Thyroid gland (tissue), 4 donors: Measurements from ENCODE around the gene BOD1L2.

Source experiments
- CTCF ChIP-seq, 6 experiments: fragments of 200-600 bp in 3 of 6; fragments of 450-650 bp in 3 of 6; sonication (generic) in 3 of 6; IDR thresholded peaks; one replicate each; pipeline ENCODE4 v1.5.1; 2016 to 2019; ENCODE audit warnings: antibody characterized with exemption in 6 of 6, mild to moderate bottlenecking in 2 of 6, inconsistent platforms in 1 of 6, moderate library complexity in 1 of 6
- POLR2A ChIP-seq, 2 donors: fragments of 450-650 bp; IDR thresholded peaks; one replicate each; pipeline ENCODE4 v1.6.1; 2017; ENCODE audit warnings: antibody characterized with exemption in 2 of 2, mild to moderate bottlenecking in 2 of 2, moderate library complexity in 1 of 2

- TF ChIP-seq CTCF (IDR thresholded peaks at IDR 0.05) (no peak), POLR2A (IDR thresholded peaks at IDR 0.05) (no peak)
Measured at GRCh38 chr18:57122936-57123510, 23.9 kb upstream of the BOD1L2 start.
